GM18505 (cell line): ENCODE results near the gene METTL13.
A peak's percentile ranks its signal among the peaks of the same experiment; 100 is the strongest.

Experiments
- ATAC-seq: cut with Tn5 transposase; IDR thresholded peaks from one replicate; pipeline ENCODE4 v1.9.1; 2021; ENCODE audit not compliant: unreplicated experiment
- POLR2A ChIP-seq: IDR thresholded peaks from 4 replicates; pipeline ENCODE4 v1.6.1; 2011; ENCODE audit warnings: borderline replicate concordance; ENCODE audit not compliant: insufficient read depth, insufficient read length; ENCODE audit errors: extremely low read depth

The METTL13 gene

GRCh38 chr1:171826973-171827372, 45.5 kb downstream of the METTL13 start:
- no peak for TF ChIP-seq POLR2A
- ATAC-seq = no peak

- no peak for ATAC-seq
- TF ChIP-seq POLR2A = no peak
Observed at GRCh38 chr1:171828794-171829193, 47.3 kb downstream of the METTL13 start.

GRCh38 chr1:171833091-171833825, 51.8 kb downstream of the METTL13 start:
- ATAC-seq = no peak
- TF ChIP-seq POLR2A = no peak

- no peak for ATAC-seq
Observed at GRCh38 chr1:171834821-171835220, 53.4 kb downstream of the METTL13 start.

GRCh38 chr1:171835891-171836290, 54.4 kb downstream of the METTL13 start:
- TF ChIP-seq POLR2A = no peak

More at GRCh38 chr1:171834821-171835220, 53.4 kb downstream of the METTL13 start:
- TF ChIP-seq POLR2A = no peak

GRCh38 chr1:171841050-171841910, 59.8 kb downstream of the METTL13 start, which contains the start of gene DNM3:
Gene DNM3 (plus strand): TSS chr1:171841498. CDS start chr1:171841657, 159 bp downstream.
- TF ChIP-seq POLR2A = no peak
- ATAC-seq = peak; percentile 87

More at GRCh38 chr1:171835891-171836290, 54.4 kb downstream of the METTL13 start:
- ATAC-seq = no peak

GRCh38 chr1:171841931-171842761, 60.7 kb downstream of the METTL13 start:
- ATAC-seq = no peak
- no peak for TF ChIP-seq POLR2A

GRCh38 chr1:171844381-171844780, 62.9 kb downstream of the METTL13 start:
- no peak for ATAC-seq

GRCh38 chr1:171845998-171846397, 64.5 kb downstream of the METTL13 start:
- no peak for ATAC-seq
- TF ChIP-seq POLR2A = no peak

More at GRCh38 chr1:171844381-171844780, 62.9 kb downstream of the METTL13 start:
- TF ChIP-seq POLR2A = no peak
